RWPE1 (cell line): ENCODE data around the gene LARP6.

Experiments used
- CTCF ChIA-PET: fragments of 350-600 bp; sonication (Branson Sonifier 250); formaldehyde crosslinking; extraction: SDS; loops from one replicate; lab custom pipeline; 2021; lab: Yijun Ruan, JAX
- POLR2A ChIA-PET: fragments of 400-600 bp; formaldehyde crosslinking; extraction: SDS; loops from one replicate; lab custom pipeline; 2020; ENCODE audit warnings: antibody characterized with exemption; ENCODE audit not compliant: low non-redundant PET; lab: Yijun Ruan, JAX
- DNase-seq: peaks from one replicate; pipeline ENCODE4 v3.0.0; 2012; ENCODE audit warnings: low spot score
- H3K27ac ChIP-seq: fragments of 450-650 bp; 2 replicates; pipeline ENCODE4 v1.5.1; 2017
- TF ChIP-seq, protein P1 (sequence below): fragments of 450-650 bp; conservative IDR thresholded peaks from 2 replicates; pipeline ENCODE4 v1.5.1; 2017; ENCODE audit warnings: low read depth, mild to moderate bottlenecking

The LARP6 gene

GRCh38 chr15:70783041-70783440 is 70.9 kb downstream of the LARP6 start:
- no peak for DNase-seq
- ChIA-PET POLR2A (no interaction called here), CTCF (interaction anchor here (0.6 to 0.7 kb wide), 3 partner anchors 22 to 712 kb away, joined by 3 read pairs; no protein-coding TSS in a partner anchor)
- TF ChIP-seq, protein P1, sequence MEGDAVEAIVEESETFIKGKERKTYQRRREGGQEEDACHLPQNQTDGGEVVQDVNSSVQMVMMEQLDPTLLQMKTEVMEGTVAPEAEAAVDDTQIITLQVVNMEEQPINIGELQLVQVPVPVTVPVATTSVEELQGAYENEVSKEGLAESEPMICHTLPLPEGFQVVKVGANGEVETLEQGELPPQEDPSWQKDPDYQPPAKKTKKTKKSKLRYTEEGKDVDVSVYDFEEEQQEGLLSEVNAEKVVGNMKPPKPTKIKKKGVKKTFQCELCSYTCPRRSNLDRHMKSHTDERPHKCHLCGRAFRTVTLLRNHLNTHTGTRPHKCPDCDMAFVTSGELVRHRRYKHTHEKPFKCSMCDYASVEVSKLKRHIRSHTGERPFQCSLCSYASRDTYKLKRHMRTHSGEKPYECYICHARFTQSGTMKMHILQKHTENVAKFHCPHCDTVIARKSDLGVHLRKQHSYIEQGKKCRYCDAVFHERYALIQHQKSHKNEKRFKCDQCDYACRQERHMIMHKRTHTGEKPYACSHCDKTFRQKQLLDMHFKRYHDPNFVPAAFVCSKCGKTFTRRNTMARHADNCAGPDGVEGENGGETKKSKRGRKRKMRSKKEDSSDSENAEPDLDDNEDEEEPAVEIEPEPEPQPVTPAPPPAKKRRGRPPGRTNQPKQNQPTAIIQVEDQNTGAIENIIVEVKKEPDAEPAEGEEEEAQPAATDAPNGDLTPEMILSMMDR: no peak
- no peak overlapping the region for H3K27ac ChIP-seq

GRCh38 chr15:70781236-70781635 is 72.7 kb downstream of the LARP6 start:
- CTCF ChIA-PET: no interaction called here
- TF ChIP-seq, protein P1: no peak
- POLR2A ChIA-PET: no interaction called here
- H3K27ac ChIP-seq: no peak overlapping the region
- DNase-seq: peak; percentile 76
